ENCODE results near the gene GNRH2. TPM values are rescaled to one million over a fixed set of nuclear protein-coding genes. Genes with fewer than 3 reads are reported as not detected.

The GNRH2 gene
- total RNA-seq, 1 donor from 2014 or later, result 1.4 TPM

GRCh38 chr20:3045816-3046676 lies 2.6 kb downstream of the GNRH2 start, which contains the start of gene MRPS26:
Gene MRPS26, plus strand, starts transcription at chr20:3046052. Its CDS starts 17 bp downstream, at chr20:3046069.
- H3K9me3 Mint-ChIP-seq (ENCODE audit: unreplicated experiment), result no peaks in the 10 kb centered on the region
- no peak for TF ChIP-seq CTCF (IDR thresholded peaks at IDR 0.05; ENCODE audit: insufficient read depth, low read depth, low read length)
- no peak for TF ChIP-seq EZH2 (IDR thresholded peaks at IDR 0.05; ENCODE audit: insufficient read depth, low read length)

GRCh38 chr20:3046677-3047462 lies 3.4 kb downstream of the GNRH2 start:
- Histone ChIP-seq H3K27ac (ENCODE audit: low read depth, low read length) (no peak overlapping the region), H4K20me1 (ENCODE audit: insufficient read depth, low read length) (peaks cover 5% of the 10 kb centered on the region)
- peak; percentile 26 for DNase-seq (ENCODE audit: low read depth)

More at GRCh38 chr20:3045816-3046676, 2.6 kb downstream of the GNRH2 start, which contains the start of gene MRPS26:
- Histone ChIP-seq H3K79me2 (ENCODE audit: insufficient read depth, low read length) (peaks cover 10% of the 10 kb centered on the region), H3K9ac (ENCODE audit: low read length) (peak within 1 kb of the TSS; percentile 85), H3K4me3 (ENCODE audit: insufficient read depth, low read depth, low read length) (peak within 1 kb of the TSS; percentile 70), H4K20me1 (ENCODE audit: insufficient read depth, low read length) (peaks cover 5% of the 10 kb centered on the region), H3K27me3 (ENCODE audit: insufficient read depth, low read length) (no peaks in the 10 kb centered on the region), H3K27ac (ENCODE audit: low read depth, low read length) (peak within 1 kb of the TSS; percentile 75), H3K36me3 (ENCODE audit: insufficient read depth, low read length) (peaks cover 13% of the 10 kb centered on the region), H3K4me2 (ENCODE audit: low read length) (peak within 1 kb of the TSS; percentile 90), H2AFZ (ENCODE audit: low read depth, low read length) (peak within 1 kb of the TSS; percentile 91), H3K4me1 (ENCODE audit: insufficient read depth, low read length) (peaks cover 15% of the 10 kb centered on the region), H3K9me3 (ENCODE audit: insufficient read depth, low read depth, low read length) (no peaks in the 10 kb centered on the region)
- Mint-ChIP-seq H3K27me3 (ENCODE audit: low read depth, unreplicated experiment) (no peaks in the 10 kb centered on the region), H3K4me3 (ENCODE audit: unreplicated experiment) (peak within 1 kb of the TSS; percentile 90), H3K4me1 (ENCODE audit: low read depth, unreplicated experiment) (peaks cover 8% of the 10 kb centered on the region), H3K36me3 (ENCODE audit: low read depth, unreplicated experiment) (peaks cover 20% of the 10 kb centered on the region), H3K27ac (ENCODE audit: unreplicated experiment) (peak within 1 kb of the TSS; percentile 62)
- FAIRE-seq (no peak), DNase-seq (ENCODE audit: low read depth) (peak; percentile 75)

More at GRCh38 chr20:3046677-3047462, 3.4 kb downstream of the GNRH2 start:
- peak overlapping the region; percentile 90 for H3K4me3 Mint-ChIP-seq (ENCODE audit: unreplicated experiment)
- H3K9ac ChIP-seq (ENCODE audit: low read length), result peak overlapping the region; percentile 85
- peak overlapping the region; percentile 91 for H2AFZ ChIP-seq (ENCODE audit: low read depth, low read length)
- peaks cover 13% of the 10 kb centered on the region for H3K36me3 ChIP-seq (ENCODE audit: insufficient read depth, low read length)
- TF ChIP-seq CTCF (IDR thresholded peaks at IDR 0.05; ENCODE audit: insufficient read depth, low read depth, low read length) (no peak), EZH2 (IDR thresholded peaks at IDR 0.05; ENCODE audit: insufficient read depth, low read length) (no peak)
- H3K9me3 Mint-ChIP-seq (ENCODE audit: unreplicated experiment), result no peaks in the 10 kb centered on the region
- peak overlapping the region; percentile 90 for H3K4me2 ChIP-seq (ENCODE audit: low read length)
- H3K4me3 ChIP-seq (ENCODE audit: insufficient read depth, low read depth, low read length), result peak overlapping the region; percentile 70
- no peaks in the 10 kb centered on the region for H3K27me3 Mint-ChIP-seq (ENCODE audit: low read depth, unreplicated experiment)
- no peaks in the 10 kb centered on the region for H3K9me3 ChIP-seq (ENCODE audit: insufficient read depth, low read depth, low read length)
- H3K27ac Mint-ChIP-seq (ENCODE audit: unreplicated experiment), result peak overlapping the region; percentile 62
- FAIRE-seq, result no peak
- H3K36me3 Mint-ChIP-seq (ENCODE audit: low read depth, unreplicated experiment), result peaks cover 20% of the 10 kb centered on the region
- H3K79me2 ChIP-seq (ENCODE audit: insufficient read depth, low read length), result peaks cover 10% of the 10 kb centered on the region
- peaks cover 8% of the 10 kb centered on the region for H3K4me1 Mint-ChIP-seq (ENCODE audit: low read depth, unreplicated experiment)
- H3K27me3 ChIP-seq (ENCODE audit: insufficient read depth, low read length), result no peaks in the 10 kb centered on the region
- peaks cover 14% of the 10 kb centered on the region for H3K4me1 ChIP-seq (ENCODE audit: insufficient read depth, low read length)
